Gastroesophageal sphincter (tissue), 4 donors: ENCODE measurements around the gene ZDHHC11B. TPM values are rescaled to one million over a fixed set of nuclear protein-coding genes. Genes with fewer than 3 reads are reported as not detected.

Experiments
- ATAC-seq: fragments of 150-250 bp; one replicate; pipeline ENCODE4 v1.9.1; 2016; ENCODE audit warnings: mild to moderate bottlenecking, moderate library complexity
- H3K27ac ChIP-seq, 4 donors: fragments of 200-600 bp; sonication (generic) in 3 of 4; 1 replicate in 3 of 4; 2 replicates in 1 of 4; pipeline ENCODE4 v1.5.1; 2016 to 2019
- H3K27me3 ChIP-seq: fragments of 200-600 bp; sonication (generic); one replicate; pipeline ENCODE4 v1.5.1; 2019
- H3K36me3 ChIP-seq, 2 donors: fragments of 200-600 bp; sonication (generic); one replicate each; pipeline ENCODE4 v1.5.1; 2019; ENCODE audit warnings: control low read depth in 1 of 2
- H3K4me1 ChIP-seq, 3 donors: fragments of 200-600 bp; sonication (generic); 1 replicate in 2 of 3; 2 replicates in 1 of 3; pipeline ENCODE4 v1.5.1; 2016 to 2019; ENCODE audit warnings: control low read depth in 2 of 3
- H3K4me3 ChIP-seq, 2 donors: fragments of 200-600 bp; sonication (generic); one replicate each; pipeline ENCODE4 v1.5.1; 2019; ENCODE audit warnings: mild to moderate bottlenecking in 1 of 2, moderate library complexity in 1 of 2
- H3K9me3 ChIP-seq, 3 donors: fragments of 200-600 bp; sonication (generic); one replicate each; pipeline ENCODE4 v1.5.1; 2017 to 2019; ENCODE audit warnings: control low read depth in 2 of 3
- CTCF ChIP-seq, 4 experiments: fragments of 200-600 bp in 2 of 4; fragments of 450-650 bp in 2 of 4; sonication (generic) in 1 of 4; IDR thresholded peaks; one replicate each; pipeline ENCODE4 v1.5.1; 2017 to 2019; ENCODE audit warnings: antibody characterized with exemption in 4 of 4, mild to moderate bottlenecking in 2 of 4, moderate library complexity in 2 of 4
- EP300 ChIP-seq: sonication (generic); formaldehyde crosslinking; IDR thresholded peaks from one replicate; pipeline ENCODE4 v1.6.1; 2017; ENCODE audit warnings: antibody characterized with exemption, mild to moderate bottlenecking
- POLR2A ChIP-seq, 2 donors: fragments of 450-650 bp; IDR thresholded peaks; one replicate each; pipeline ENCODE4 v1.6.1; 2017; ENCODE audit warnings: antibody characterized with exemption in 2 of 2, mild to moderate bottlenecking in 2 of 2, moderate library complexity in 1 of 2
- POLR2AphosphoS5 ChIP-seq: sonication (generic); formaldehyde crosslinking; IDR thresholded peaks from one replicate; pipeline ENCODE4 v1.6.1; 2017; ENCODE audit warnings: antibody characterized with exemption
- WGBS, 2 donors: methylation state at CpG; one replicate each; pipeline ENCODE4 v1.1.5; 2018; ENCODE audit warnings: low coverage in 1 of 2; 5-methylcytosine and 5-hydroxymethylcytosine counted together
- total RNA-seq, 4 donors: library from RNA; depleted of rRNA; stranded (reverse); fragments of >200 nt; gene quantifications; one replicate each; pipeline ENCODE4 v1.1.0, GENCODE V29; 2016

The ZDHHC11B gene
- total RNA-seq, 4 donors from 2014 or later: 3.1 to 14.3 (median 6.9) TPM

- 94 to 98% methylated on average over 7 to 10 of the region's 22 CpGs for WGBS, 2 donors
- H3K27ac ChIP-seq: peak overlapping the region in 3 of 4 donors; percentile 76 to 83 (median 79)
- no peaks in the 10 kb centered on the region for H3K9me3 ChIP-seq
- no peaks in the 10 kb centered on the region for H3K27me3 ChIP-seq
- no peak for TF ChIP-seq EP300
- no peak for TF ChIP-seq CTCF (IDR thresholded peaks at IDR 0.05)
- TF ChIP-seq POLR2AphosphoS5: no peak
- TF ChIP-seq POLR2A (IDR thresholded peaks at IDR 0.05): no peak
- H3K4me3 ChIP-seq: no peak overlapping the region
- ATAC-seq: no peak
- peaks cover 0 to 13% of the 10 kb centered on the region in 2 donors for H3K36me3 ChIP-seq
- peaks cover 8 to 45% (median 41%) of the 10 kb centered on the region in 3 donors for H3K4me1 ChIP-seq
Observed at GRCh38 chr5:759781-760362, 24.7 kb downstream of the ZDHHC11B start.

GRCh38 chr5:759111-759751 lies 25.3 kb downstream of the ZDHHC11B start:
- 12 to 31% methylated on average over 12 to 24 of the region's 33 CpGs for WGBS, 2 donors
- Histone ChIP-seq H3K27ac (peak overlapping the region; percentile 10 to 83 (median 78)), H3K4me1 (peaks cover 8 to 45% (median 41%) of the 10 kb centered on the region in 3 donors), H3K27me3 (no peaks in the 10 kb centered on the region), H3K36me3 (peaks cover 0 to 9% of the 10 kb centered on the region in 2 donors), H3K9me3 (no peaks in the 10 kb centered on the region), H3K4me3 (peak overlapping the region in 1 of 2 donors; percentile 15)
- TF ChIP-seq POLR2AphosphoS5: peak; percentile 12
- TF ChIP-seq POLR2A (IDR thresholded peaks at IDR 0.05): no peak
- peak in 2 of 4 experiments; percentile 1 to 50 for TF ChIP-seq CTCF (IDR thresholded peaks at IDR 0.05)
- peak; percentile 72 for ATAC-seq

- H3K27ac ChIP-seq: peak overlapping the region; percentile 21 to 83 (median 78)
- H3K9me3 ChIP-seq: no peaks in the 10 kb centered on the region
- TF ChIP-seq POLR2A (IDR thresholded peaks at IDR 0.05): no peak
- TF ChIP-seq CTCF (IDR thresholded peaks at IDR 0.05): no peak
- TF ChIP-seq POLR2AphosphoS5: no peak
- no peak for TF ChIP-seq EP300
- 55 to 57% methylated on average over 9 to 15 of the region's 15 CpGs for WGBS, 2 donors
- ATAC-seq: no peak
- peak overlapping the region in 1 of 2 donors; percentile 15 for H3K4me3 ChIP-seq
- peaks cover 8 to 45% (median 41%) of the 10 kb centered on the region in 3 donors for H3K4me1 ChIP-seq
- peaks cover 0 to 3% of the 10 kb centered on the region in 2 donors for H3K36me3 ChIP-seq
- no peaks in the 10 kb centered on the region for H3K27me3 ChIP-seq
Observed at GRCh38 chr5:758698-759053, 25.9 kb downstream of the ZDHHC11B start.

GRCh38 chr5:757931-758697 lies 26.4 kb downstream of the ZDHHC11B start:
- no peaks in the 10 kb centered on the region for H3K36me3 ChIP-seq
- no peak overlapping the region for H3K4me3 ChIP-seq
- WGBS, 2 donors: 40 to 80% methylated on average over 1 to 10 of the region's 21 CpGs
- H3K4me1 ChIP-seq: peaks cover 8 to 45% (median 41%) of the 10 kb centered on the region in 3 donors
- TF ChIP-seq POLR2AphosphoS5: no peak
- no peak for TF ChIP-seq EP300
- TF ChIP-seq POLR2A (IDR thresholded peaks at IDR 0.05): no peak
- no peak for TF ChIP-seq CTCF (IDR thresholded peaks at IDR 0.05)
- H3K27me3 ChIP-seq: no peaks in the 10 kb centered on the region
- peak; percentile 13 for ATAC-seq
- no peaks in the 10 kb centered on the region for H3K9me3 ChIP-seq
- peak overlapping the region; percentile 21 to 83 (median 78) for H3K27ac ChIP-seq
